ENCODE data around the gene TMEM101.

DNA sequence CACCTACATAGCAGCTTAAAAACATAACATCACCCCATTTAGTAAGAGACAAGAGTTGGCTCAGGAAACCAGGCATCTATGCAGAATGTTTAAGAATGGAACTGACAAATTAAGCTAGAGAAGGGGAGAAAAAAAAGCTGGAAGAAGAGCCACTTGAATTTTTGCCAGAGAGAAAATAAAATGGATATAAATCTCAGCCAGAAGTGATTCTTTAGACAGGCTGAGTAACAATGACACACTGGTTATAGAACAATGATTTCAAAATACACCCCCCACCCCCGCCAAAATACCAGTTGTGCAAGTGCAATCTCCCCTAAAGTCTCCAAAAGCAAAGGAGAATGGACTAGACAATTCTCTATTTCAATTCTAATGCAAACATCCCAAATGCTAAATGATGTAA lies 29.3 kb upstream of the TMEM101 start:
- no peak for TF ChIP-seq BHLHE40 (IDR thresholded peaks at IDR 0.05; ENCODE audit: borderline replicate concordance in 1 of 2, low read depth in 2 of 2, low read length in 1 of 2)
- no peak for TF ChIP-seq CTCF (IDR thresholded peaks at IDR 0.05 in 2 of 3, conservative IDR thresholded peaks at IDR 0.05 in 1 of 3; ENCODE audit: control insufficient read depth in 2 of 3, extremely low read depth in 1 of 3, insufficient read depth in 1 of 3, low read depth in 3 of 3, low read length in 3 of 3)
- TF ChIP-seq FOXK2 (IDR thresholded peaks at IDR 0.05): no peak
- TF ChIP-seq POLR2AphosphoS5 (IDR thresholded peaks at IDR 0.05; ENCODE audit: low read length): no peak
- TF ChIP-seq KDM1A (IDR thresholded peaks at IDR 0.05; ENCODE audit: borderline replicate concordance): no peak
- no peak for TF ChIP-seq ELK1 (IDR thresholded peaks at IDR 0.05; ENCODE audit: low read depth, low read length)
- TF ChIP-seq EP300 (IDR thresholded peaks at IDR 0.05; ENCODE audit: borderline replicate concordance in 1 of 2, control insufficient read depth in 1 of 2, low read depth in 2 of 2, low read length in 2 of 2): no peak
- TF ChIP-seq SP1 (IDR thresholded peaks at IDR 0.05; ENCODE audit: low read depth, low read length): no peak
